ENCODE data around the gene PROX1. TPM values are rescaled to one million over a fixed set of nuclear protein-coding genes. Genes with fewer than 3 reads are reported as not detected.

The PROX1 gene
- total RNA-seq, 1 donor from 2014 or later, result 4.8 TPM

DNA sequence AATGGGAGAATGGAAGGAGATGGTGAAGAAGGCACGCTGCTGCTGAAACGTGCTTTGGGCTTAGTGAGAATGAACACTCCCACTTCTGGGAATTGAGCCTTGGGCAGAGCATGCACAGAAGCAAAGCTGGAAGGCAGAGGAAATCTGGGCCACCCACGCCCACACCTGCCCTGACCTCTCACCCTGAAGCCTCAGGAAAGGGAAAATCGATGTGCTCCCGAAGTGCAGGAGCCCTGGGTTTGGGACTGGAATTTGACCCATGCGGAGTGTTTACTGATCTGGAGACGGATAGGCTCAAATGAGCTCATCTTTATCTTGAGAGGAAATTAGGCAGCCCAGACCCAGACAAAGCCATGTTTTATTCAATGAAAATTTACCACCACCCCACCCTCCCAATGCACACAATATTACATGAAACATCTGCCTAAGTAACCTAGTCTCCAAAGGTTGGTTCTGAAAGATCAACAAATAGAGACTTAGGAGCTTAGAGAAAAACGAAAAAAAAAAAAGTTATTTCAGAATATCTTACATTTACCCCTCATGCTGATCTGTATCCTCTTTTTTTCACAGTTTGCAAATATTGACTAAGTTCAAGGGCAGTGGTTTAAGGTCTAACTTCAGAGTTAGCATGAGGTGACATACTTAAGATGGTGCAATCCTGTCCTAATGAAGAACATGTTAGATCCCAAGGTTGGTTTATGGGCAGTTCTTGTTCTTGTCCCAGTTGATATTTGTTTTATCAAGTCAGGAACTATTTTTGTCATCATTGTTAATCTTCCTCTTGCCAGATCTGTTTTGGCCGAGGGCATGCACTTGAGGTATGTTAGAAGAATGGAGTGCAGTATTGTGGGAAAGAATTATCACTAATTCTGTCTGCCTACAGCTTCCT lies 63.0 kb downstream of the PROX1 start:
- no peaks in the 10 kb centered on the region for H3K36me3 Mint-ChIP-seq (ENCODE audit: low read depth, unreplicated experiment)
- H2AFZ ChIP-seq (ENCODE audit: low read depth, low read length), result no peak overlapping the region
- H3K27me3 ChIP-seq (ENCODE audit: insufficient read depth, low read length), result no peaks in the 10 kb centered on the region
- H3K4me3 ChIP-seq (ENCODE audit: insufficient read depth, low read depth, low read length), result no peak overlapping the region
- H3K27me3 Mint-ChIP-seq (ENCODE audit: low read depth, unreplicated experiment), result no peaks in the 10 kb centered on the region
- peaks cover 11% of the 10 kb centered on the region for H3K9me3 Mint-ChIP-seq (ENCODE audit: unreplicated experiment)
- H3K9me3 ChIP-seq (ENCODE audit: insufficient read depth, low read depth, low read length), result no peaks in the 10 kb centered on the region
- H4K20me1 ChIP-seq (ENCODE audit: insufficient read depth, low read length), result no peaks in the 10 kb centered on the region
- no peak overlapping the region for H3K9ac ChIP-seq (ENCODE audit: low read length)
- no peak overlapping the region for H3K4me2 ChIP-seq (ENCODE audit: low read length)
- no peak overlapping the region for H3K4me3 Mint-ChIP-seq (ENCODE audit: unreplicated experiment)
- no peak overlapping the region for H3K27ac ChIP-seq (ENCODE audit: low read depth, low read length)
- no peaks in the 10 kb centered on the region for H3K4me1 Mint-ChIP-seq (ENCODE audit: low read depth, unreplicated experiment)
- H3K4me1 ChIP-seq (ENCODE audit: insufficient read depth, low read length), result no peaks in the 10 kb centered on the region
- no peak for TF ChIP-seq EZH2 (IDR thresholded peaks at IDR 0.05; ENCODE audit: insufficient read depth, low read length)
- TF ChIP-seq, protein P1, sequence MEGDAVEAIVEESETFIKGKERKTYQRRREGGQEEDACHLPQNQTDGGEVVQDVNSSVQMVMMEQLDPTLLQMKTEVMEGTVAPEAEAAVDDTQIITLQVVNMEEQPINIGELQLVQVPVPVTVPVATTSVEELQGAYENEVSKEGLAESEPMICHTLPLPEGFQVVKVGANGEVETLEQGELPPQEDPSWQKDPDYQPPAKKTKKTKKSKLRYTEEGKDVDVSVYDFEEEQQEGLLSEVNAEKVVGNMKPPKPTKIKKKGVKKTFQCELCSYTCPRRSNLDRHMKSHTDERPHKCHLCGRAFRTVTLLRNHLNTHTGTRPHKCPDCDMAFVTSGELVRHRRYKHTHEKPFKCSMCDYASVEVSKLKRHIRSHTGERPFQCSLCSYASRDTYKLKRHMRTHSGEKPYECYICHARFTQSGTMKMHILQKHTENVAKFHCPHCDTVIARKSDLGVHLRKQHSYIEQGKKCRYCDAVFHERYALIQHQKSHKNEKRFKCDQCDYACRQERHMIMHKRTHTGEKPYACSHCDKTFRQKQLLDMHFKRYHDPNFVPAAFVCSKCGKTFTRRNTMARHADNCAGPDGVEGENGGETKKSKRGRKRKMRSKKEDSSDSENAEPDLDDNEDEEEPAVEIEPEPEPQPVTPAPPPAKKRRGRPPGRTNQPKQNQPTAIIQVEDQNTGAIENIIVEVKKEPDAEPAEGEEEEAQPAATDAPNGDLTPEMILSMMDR (IDR thresholded peaks at IDR 0.05; ENCODE audit: insufficient read depth, low read depth, low read length), result no peak
- DNase-seq (ENCODE audit: low read depth), result no peak
- FAIRE-seq, result no peak
- H3K27ac Mint-ChIP-seq (ENCODE audit: unreplicated experiment), result no peak overlapping the region
- H3K36me3 ChIP-seq (ENCODE audit: insufficient read depth, low read length), result no peaks in the 10 kb centered on the region
- H3K79me2 ChIP-seq (ENCODE audit: insufficient read depth, low read length), result no peaks in the 10 kb centered on the region

DNA sequence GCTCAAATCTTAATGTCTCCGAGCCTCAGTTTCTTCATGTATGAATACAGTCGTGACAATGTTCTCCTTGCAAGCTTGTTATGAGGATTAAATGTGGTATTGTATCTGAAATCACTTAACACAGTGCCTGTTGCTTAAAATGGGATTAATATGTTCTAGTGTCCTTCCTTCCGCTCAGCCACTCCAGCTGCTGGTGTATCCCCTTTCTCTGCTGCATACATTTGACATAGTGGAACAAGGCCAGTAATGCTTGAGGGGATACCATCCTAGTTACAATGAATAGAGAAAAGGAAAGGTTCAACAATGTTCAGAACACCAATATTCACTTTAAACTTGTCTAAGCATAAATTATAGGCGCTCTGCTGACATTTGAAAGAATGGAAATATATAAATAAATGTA lies 64.0 kb downstream of the PROX1 start:
- Histone ChIP-seq H3K9ac (ENCODE audit: low read length) (no peak overlapping the region), H3K4me2 (ENCODE audit: low read length) (no peak overlapping the region), H2AFZ (ENCODE audit: low read depth, low read length) (no peak overlapping the region), H4K20me1 (ENCODE audit: insufficient read depth, low read length) (no peaks in the 10 kb centered on the region), H3K9me3 (ENCODE audit: insufficient read depth, low read depth, low read length) (no peaks in the 10 kb centered on the region), H3K27me3 (ENCODE audit: insufficient read depth, low read length) (no peaks in the 10 kb centered on the region), H3K4me1 (ENCODE audit: insufficient read depth, low read length) (no peaks in the 10 kb centered on the region), H3K27ac (ENCODE audit: low read depth, low read length) (no peak overlapping the region), H3K36me3 (ENCODE audit: insufficient read depth, low read length) (no peaks in the 10 kb centered on the region), H3K4me3 (ENCODE audit: insufficient read depth, low read depth, low read length) (no peak overlapping the region), H3K79me2 (ENCODE audit: insufficient read depth, low read length) (no peaks in the 10 kb centered on the region)
- Mint-ChIP-seq H3K4me3 (ENCODE audit: unreplicated experiment) (no peak overlapping the region), H3K4me1 (ENCODE audit: low read depth, unreplicated experiment) (no peaks in the 10 kb centered on the region), H3K27ac (ENCODE audit: unreplicated experiment) (no peak overlapping the region), H3K9me3 (ENCODE audit: unreplicated experiment) (peaks cover 11% of the 10 kb centered on the region), H3K27me3 (ENCODE audit: low read depth, unreplicated experiment) (no peaks in the 10 kb centered on the region), H3K36me3 (ENCODE audit: low read depth, unreplicated experiment) (no peaks in the 10 kb centered on the region)
- FAIRE-seq (no peak), DNase-seq (ENCODE audit: low read depth) (no peak)
- no peak for TF ChIP-seq EZH2 (IDR thresholded peaks at IDR 0.05; ENCODE audit: insufficient read depth, low read length)
- TF ChIP-seq, protein P1 (IDR thresholded peaks at IDR 0.05; ENCODE audit: insufficient read depth, low read depth, low read length), result no peak

DNA sequence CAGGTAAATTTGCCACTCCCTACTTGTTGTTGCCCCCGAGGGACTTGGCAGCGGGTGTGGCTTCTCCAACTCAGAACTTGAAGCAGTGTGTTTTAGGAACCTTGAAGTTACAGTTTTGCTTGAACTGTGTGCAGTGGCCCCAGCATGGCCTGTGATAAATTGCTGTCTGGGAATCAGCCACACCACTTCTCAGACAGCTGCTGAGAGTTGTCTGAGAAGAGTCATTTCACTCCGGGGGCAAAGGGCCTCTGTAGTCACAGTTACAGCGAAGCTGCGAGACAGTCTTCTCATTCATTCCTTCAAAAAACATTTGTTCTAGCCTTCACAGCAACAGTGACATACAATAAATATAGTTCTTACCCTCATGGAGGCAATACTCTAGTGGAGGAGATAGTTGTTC lies 70.3 kb downstream of the PROX1 start:
- peaks cover 2% of the 10 kb centered on the region for H3K9me3 Mint-ChIP-seq (ENCODE audit: unreplicated experiment)
- H3K27ac ChIP-seq (ENCODE audit: low read depth, low read length), result no peak overlapping the region
- no peak overlapping the region for H3K4me3 ChIP-seq (ENCODE audit: insufficient read depth, low read depth, low read length)
- no peak overlapping the region for H2AFZ ChIP-seq (ENCODE audit: low read depth, low read length)
- DNase-seq (ENCODE audit: low read depth), result no peak
- H4K20me1 ChIP-seq (ENCODE audit: insufficient read depth, low read length), result no peaks in the 10 kb centered on the region
- no peaks in the 10 kb centered on the region for H3K4me1 ChIP-seq (ENCODE audit: insufficient read depth, low read length)
- H3K4me2 ChIP-seq (ENCODE audit: low read length), result no peak overlapping the region
- H3K79me2 ChIP-seq (ENCODE audit: insufficient read depth, low read length), result no peaks in the 10 kb centered on the region
- H3K27me3 Mint-ChIP-seq (ENCODE audit: low read depth, unreplicated experiment), result peaks cover 9% of the 10 kb centered on the region
- no peaks in the 10 kb centered on the region for H3K4me1 Mint-ChIP-seq (ENCODE audit: low read depth, unreplicated experiment)
- no peak for FAIRE-seq
- no peaks in the 10 kb centered on the region for H3K36me3 Mint-ChIP-seq (ENCODE audit: low read depth, unreplicated experiment)
- H3K27ac Mint-ChIP-seq (ENCODE audit: unreplicated experiment), result no peak overlapping the region
- no peaks in the 10 kb centered on the region for H3K27me3 ChIP-seq (ENCODE audit: insufficient read depth, low read length)
- H3K4me3 Mint-ChIP-seq (ENCODE audit: unreplicated experiment), result no peak overlapping the region
- no peaks in the 10 kb centered on the region for H3K36me3 ChIP-seq (ENCODE audit: insufficient read depth, low read length)
- H3K9ac ChIP-seq (ENCODE audit: low read length), result no peak overlapping the region
- TF ChIP-seq, protein P1 (IDR thresholded peaks at IDR 0.05; ENCODE audit: insufficient read depth, low read depth, low read length), result no peak
- no peak for TF ChIP-seq EZH2 (IDR thresholded peaks at IDR 0.05; ENCODE audit: insufficient read depth, low read length)
- no peaks in the 10 kb centered on the region for H3K9me3 ChIP-seq (ENCODE audit: insufficient read depth, low read depth, low read length)
